ENCODE measurements around the gene FADS3. TPM values are rescaled to one million over a fixed set of nuclear protein-coding genes. Genes with fewer than 3 reads are reported as not detected.

Gene FADS3
- total and polyA plus RNA-seq, 12 donors: 54.9 to 217 (median 75.2) TPM

DNA sequence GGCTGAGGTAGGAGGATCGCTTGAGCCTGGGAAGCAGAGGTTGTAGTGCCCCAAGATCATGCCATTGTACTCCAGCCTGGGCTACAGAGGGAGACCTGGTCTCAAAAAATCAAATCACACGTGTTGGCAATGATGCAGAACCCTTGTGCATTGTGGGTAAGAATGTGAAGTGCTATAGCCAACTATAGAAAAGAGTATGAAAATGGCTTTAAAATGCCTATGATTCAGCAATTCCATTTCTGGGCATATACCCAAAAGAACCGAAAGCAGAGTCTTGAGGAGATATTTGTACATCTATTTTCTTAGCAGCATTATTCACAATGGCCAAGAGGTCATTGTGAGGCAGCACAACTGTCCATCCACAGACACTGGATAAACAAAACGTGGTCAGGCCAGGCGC lies 2.6 kb upstream of the FADS3 start:
- H3K27ac ChIP-seq: peak overlapping the region in 4 of 10 donors; percentile 21 to 55 (median 38)

GRCh38 chr11:61892085-61892370 lies 683 bp upstream of the FADS3 start:
- Histone ChIP-seq H3K36me3 (peaks cover 0 to 11% (median 0%) of the 10 kb centered on the region in 9 donors), H3K9me3 (no peaks in the 10 kb centered on the region), H3K4me3 (peak overlapping the region in 9 of 10 donors; percentile 63 to 98 (median 93)), H3K27ac (peak overlapping the region; percentile 84 to 98 (median 96)), H3K27me3 (no peaks in the 10 kb centered on the region), H3K4me1 (peaks cover 14 to 54% (median 36%) of the 10 kb centered on the region in 9 donors)
- peak in 1 of 9 donors; percentile 19 for TF ChIP-seq CTCF (IDR thresholded peaks at IDR 0.05)
- ATAC-seq (peak in 4 of 8 donors; percentile 0 to 12 (median 2)), DNase-seq (no peak)
- 28% methylated on average over 10 to 12 of the region's 12 CpGs for WGBS, 2 donors
- intact Hi-C loops (cut with DNase I): loop anchor here in 4 of 10 donors (5.0 to 10.0 kb wide), 4 partner anchors 75 to 215 kb away; partner anchors contain the start of gene FADS1 (in 1 of the 4)

More for the DNA sequence above, 2.6 kb upstream of the FADS3 start:
- intact Hi-C loops (cut with DNase I): loop anchor here in 4 of 10 donors (5.0 to 10.0 kb wide), 4 partner anchors 77 to 213 kb away; partner anchors contain the start of gene FADS1 (in 1 of the 4)
- no peaks in the 10 kb centered on the region for H3K27me3 ChIP-seq
- peaks cover 0 to 26% (median 0%) of the 10 kb centered on the region in 9 donors for H3K36me3 ChIP-seq
- peaks cover 2 to 41% (median 25%) of the 10 kb centered on the region in 9 donors for H3K4me1 ChIP-seq
- TF ChIP-seq CTCF (IDR thresholded peaks at IDR 0.05): no peak
- H3K9me3 ChIP-seq: no peaks in the 10 kb centered on the region
- ATAC-seq (no peak), DNase-seq (no peak)
- H3K4me3 ChIP-seq: no peak overlapping the region
- 57 to 68% methylated on average over 5 of the region's 5 CpGs for WGBS, 2 donors

DNA sequence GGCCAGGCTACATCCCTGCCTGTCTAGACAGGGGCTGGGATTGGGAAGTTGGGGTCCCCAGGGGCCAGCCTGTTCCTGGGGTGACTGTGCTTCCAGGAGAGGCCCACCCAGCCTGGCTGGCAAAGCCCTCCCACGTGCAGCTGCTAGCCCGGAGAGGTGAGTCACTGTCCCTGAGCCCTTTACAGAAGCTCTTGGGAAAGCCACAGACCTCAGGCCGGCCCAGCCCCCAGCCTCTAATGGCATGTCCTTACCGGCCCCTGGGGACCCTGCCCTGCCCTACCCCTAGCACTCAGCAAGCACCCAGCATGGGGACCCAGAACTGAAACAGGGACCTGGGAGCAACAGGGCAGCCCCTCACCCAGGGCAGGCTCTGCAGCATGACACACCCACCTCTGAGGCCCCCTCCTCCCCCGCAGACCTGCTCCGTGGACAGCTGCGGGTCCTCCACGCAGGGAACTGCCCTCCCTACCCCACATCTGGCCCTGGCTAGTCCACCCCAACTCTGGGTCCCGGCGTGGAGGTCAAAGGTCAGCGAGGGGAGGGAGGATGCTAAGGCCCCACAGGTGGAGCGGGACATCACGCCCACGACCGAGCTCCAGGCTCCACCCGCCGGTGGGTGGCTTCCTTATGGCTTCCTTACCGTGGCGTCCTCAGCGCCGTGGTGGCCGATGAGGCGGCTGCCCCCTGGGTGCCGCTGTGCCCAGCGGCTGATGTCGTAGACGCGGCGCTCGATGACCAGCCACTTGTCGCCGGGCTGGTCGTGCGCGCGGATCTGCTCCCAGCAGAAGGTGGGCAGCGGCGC lies 615 bp downstream of the FADS3 start:
- peak in 7 of 8 donors; percentile 3 to 46 (median 19) for ATAC-seq
- Histone ChIP-seq H3K36me3 (no peaks in the 10 kb centered on the region), H3K27me3 (no peaks in the 10 kb centered on the region), H3K27ac (peak overlapping the region; percentile 84 to 98 (median 96)), H3K4me3 (peak overlapping the region; percentile 63 to 98 (median 93)), H3K4me1 (peaks cover 14 to 61% (median 48%) of the 10 kb centered on the region in 9 donors), H3K9me3 (no peaks in the 10 kb centered on the region)
- peak in 5 of 9 donors; percentile 4 to 37 (median 16) for TF ChIP-seq CTCF (IDR thresholded peaks at IDR 0.05)
- 1 to 2% methylated on average over 38 of the region's 38 CpGs for WGBS, 2 donors
- DNase-seq: peak; percentile 48 to 55
- intact Hi-C loops (cut with DNase I): loop anchor here in 5 of 10 donors (2.0 to 10.0 kb wide), 6 partner anchors 20 to 217 kb away; partner anchors contain the start of gene FADS1 (in 1 of the 5)

DNA sequence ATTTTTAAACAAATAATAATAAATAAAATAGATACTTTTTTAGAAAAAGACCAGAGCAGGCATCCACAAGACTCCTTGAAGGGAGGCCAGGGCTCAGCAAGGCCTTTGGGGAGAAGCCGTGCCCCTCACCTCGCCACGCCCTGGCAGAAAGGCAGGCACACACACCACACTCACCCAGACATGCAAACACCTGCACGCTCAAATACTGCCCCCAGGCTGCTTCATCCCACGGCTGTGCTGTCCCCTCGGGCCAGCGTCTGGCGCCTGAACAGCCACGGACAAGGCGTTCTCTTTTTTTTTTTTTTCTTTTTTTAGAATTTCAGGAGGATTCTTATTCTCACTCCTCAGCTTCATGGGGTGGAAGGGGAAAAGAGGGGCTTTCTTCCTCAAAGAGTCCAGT lies 1.5 kb downstream of the FADS3 start:
- no peaks in the 10 kb centered on the region for H3K9me3 ChIP-seq
- peak overlapping the region; percentile 63 to 98 (median 93) for H3K4me3 ChIP-seq
- H3K36me3 ChIP-seq: peaks cover 0 to under 1% (median 0%) of the 10 kb centered on the region in 9 donors
- H3K4me1 ChIP-seq: peaks cover 14 to 70% (median 56%) of the 10 kb centered on the region in 9 donors
- H3K27ac ChIP-seq: peak overlapping the region in 9 of 10 donors; percentile 91 to 98 (median 96)
- WGBS, 2 donors: 74 to 84% methylated on average over 10 of the region's 10 CpGs
- intact Hi-C loops (cut with DNase I): loop anchor here in 6 of 10 donors (2.0 to 10.0 kb wide), 6 partner anchors 19 to 217 kb away; partner anchors contain the start of gene FADS1 (in 4 of the 6)
- ATAC-seq (no peak), DNase-seq (no peak)
- H3K27me3 ChIP-seq: no peaks in the 10 kb centered on the region
- peak in 3 of 9 donors; percentile 17 to 20 (median 19) for TF ChIP-seq CTCF (IDR thresholded peaks at IDR 0.05)
